ENCODE measurements around the gene SORCS2.

- TF ChIP-seq, protein P1, sequence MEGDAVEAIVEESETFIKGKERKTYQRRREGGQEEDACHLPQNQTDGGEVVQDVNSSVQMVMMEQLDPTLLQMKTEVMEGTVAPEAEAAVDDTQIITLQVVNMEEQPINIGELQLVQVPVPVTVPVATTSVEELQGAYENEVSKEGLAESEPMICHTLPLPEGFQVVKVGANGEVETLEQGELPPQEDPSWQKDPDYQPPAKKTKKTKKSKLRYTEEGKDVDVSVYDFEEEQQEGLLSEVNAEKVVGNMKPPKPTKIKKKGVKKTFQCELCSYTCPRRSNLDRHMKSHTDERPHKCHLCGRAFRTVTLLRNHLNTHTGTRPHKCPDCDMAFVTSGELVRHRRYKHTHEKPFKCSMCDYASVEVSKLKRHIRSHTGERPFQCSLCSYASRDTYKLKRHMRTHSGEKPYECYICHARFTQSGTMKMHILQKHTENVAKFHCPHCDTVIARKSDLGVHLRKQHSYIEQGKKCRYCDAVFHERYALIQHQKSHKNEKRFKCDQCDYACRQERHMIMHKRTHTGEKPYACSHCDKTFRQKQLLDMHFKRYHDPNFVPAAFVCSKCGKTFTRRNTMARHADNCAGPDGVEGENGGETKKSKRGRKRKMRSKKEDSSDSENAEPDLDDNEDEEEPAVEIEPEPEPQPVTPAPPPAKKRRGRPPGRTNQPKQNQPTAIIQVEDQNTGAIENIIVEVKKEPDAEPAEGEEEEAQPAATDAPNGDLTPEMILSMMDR (IDR thresholded peaks at IDR 0.05), result no peak
- TF ChIP-seq POLR2A (IDR thresholded peaks at IDR 0.05) (no peak), EP300 (IDR thresholded peaks at IDR 0.05) (no peak), POLR2AphosphoS5 (IDR thresholded peaks at IDR 0.05) (no peak)
Measured at GRCh38 chr4:7253341-7253700, 61.0 kb downstream of the SORCS2 start.
